Measurements from ENCODE around the gene ADAMTSL1.

Gene ADAMTSL1

GRCh38 chr9:18810581-18810980 is 336.6 kb downstream of the ADAMTSL1 start (continued):
- TF ChIP-seq ZNF518A (tag by site-specific recombination; conservative IDR thresholded peaks at IDR 0.05; ENCODE audit: low read depth) (no peak), ZNF248 (tag by site-specific recombination; IDR thresholded peaks at IDR 0.05) (no peak), ZNF140 (tag by site-specific recombination; IDR thresholded peaks at IDR 0.05) (no peak)

GRCh38 chr9:18811171-18811570 is 337.2 kb downstream of the ADAMTSL1 start:
- Histone ChIP-seq H3K27ac (ENCODE audit: extremely low read depth, low read depth, low read length) (no peak overlapping the region), H3K9me3 (ENCODE audit: control insufficient read depth, insufficient read depth, low read depth, low read length) (no peaks in the 10 kb centered on the region), H3K36me3 (ENCODE audit: control insufficient read depth in 2 of 2, insufficient read depth in 1 of 2, low read length in 2 of 2) (no peaks in the 10 kb centered on the region), H3K4me1 (ENCODE audit: control insufficient read depth, insufficient read depth, low read length) (no peaks in the 10 kb centered on the region), H3K4me3 (ENCODE audit: low read depth, low read length) (no peak overlapping the region)
- ChIA-PET POLR2A (no interaction called here), CTCF (interaction anchor here (1.5 kb wide), 1 partner anchor 8 kb away, joined by 7 read pairs; no protein-coding TSS in a partner anchor)
- no peak for TF ChIP-seq GLIS1 (tag by site-specific recombination; IDR thresholded peaks at IDR 0.05)
- no peak for TF ChIP-seq ZNF223 (tag by site-specific recombination; IDR thresholded peaks at IDR 0.05)
- no peak for TF ChIP-seq ZBTB11 (tag by site-specific recombination; conservative IDR thresholded peaks at IDR 0.05; ENCODE audit: low read depth)
- TF ChIP-seq ZNF837 (tag by site-specific recombination; IDR thresholded peaks at IDR 0.05), result no peak
- no peak for TF ChIP-seq ZNF501 (tag by site-specific recombination; IDR thresholded peaks at IDR 0.05)
- TF ChIP-seq ZNF18 (tag by site-specific recombination; IDR thresholded peaks at IDR 0.05), result no peak
- TF ChIP-seq ZNF146 (tag by site-specific recombination; IDR thresholded peaks at IDR 0.05), result no peak
- TF ChIP-seq BCL11B (tag by site-specific recombination; IDR thresholded peaks at IDR 0.05; ENCODE audit: low read depth), result no peak
- TF ChIP-seq ZBTB48 (tag by site-specific recombination; IDR thresholded peaks at IDR 0.05), result no peak
- TF ChIP-seq SP3 (tag by site-specific recombination; IDR thresholded peaks at IDR 0.05), result no peak
- no peak for TF ChIP-seq ZBTB10 (tag by site-specific recombination; IDR thresholded peaks at IDR 0.05)
- TF ChIP-seq ZSCAN16 (tag by site-specific recombination; IDR thresholded peaks at IDR 0.05), result no peak
- TF ChIP-seq REST (tag by site-specific recombination; IDR thresholded peaks at IDR 0.05), result no peak
- TF ChIP-seq ZNF585B (tag by site-specific recombination; IDR thresholded peaks at IDR 0.05), result no peak
- TF ChIP-seq ZNF560 (tag by site-specific recombination; IDR thresholded peaks at IDR 0.05; ENCODE audit: borderline replicate concordance), result no peak
- TF ChIP-seq REPIN1 (tag by site-specific recombination; IDR thresholded peaks at IDR 0.05; ENCODE audit: low read depth), result no peak
- no peak for TF ChIP-seq ZNF324 (tag by site-specific recombination; IDR thresholded peaks at IDR 0.05)
- TF ChIP-seq ZNF768 (tag by site-specific recombination; IDR thresholded peaks at IDR 0.05), result no peak
